Smooth muscle cell (in vitro differentiated cells): ENCODE results near the gene KCNIP3. TPM values are rescaled to one million over a fixed set of nuclear protein-coding genes. Genes with fewer than 3 reads are reported as not detected.

Experiments
- DNase-seq: peaks from one replicate; lab custom pipeline; 2025; ENCODE audit not compliant: unreplicated experiment; lab: John Stamatoyannopoulos, UW
- H2AFZ ChIP-seq: fragments of 200-600 bp; sonication (generic); 2 replicates; pipeline ENCODE4 v1.6.0; 2016; ENCODE audit warnings: antibody characterized with exemption, low read depth, mild to moderate bottlenecking
- H3F3A ChIP-seq: fragments of 200-600 bp; sonication (generic); 2 replicates; pipeline ENCODE4 v1.6.0; 2017; ENCODE audit warnings: antibody characterized with exemption, low read depth
- H3K27ac ChIP-seq: fragments of 200-600 bp; sonication (generic); 2 replicates; pipeline ENCODE4 v1.5.1; 2016; ENCODE audit warnings: low read depth, mild to moderate bottlenecking
- H3K27me3 ChIP-seq: fragments of 200-600 bp; sonication (generic); 2 replicates; pipeline ENCODE4 v1.6.1; 2016; ENCODE audit warnings: low read depth, mild to moderate bottlenecking
- H3K36me3 ChIP-seq: fragments of 200-600 bp; sonication (generic); 2 replicates; pipeline ENCODE4 v1.5.1; 2016; ENCODE audit warnings: low read depth
- H3K4me1 ChIP-seq: fragments of 200-600 bp; sonication (generic); 2 replicates; pipeline ENCODE4 v1.5.1; 2016; ENCODE audit warnings: low read depth
- H3K4me2 ChIP-seq: fragments of 200-600 bp; sonication (generic); 2 replicates; pipeline ENCODE4 v1.6.0; 2016; ENCODE audit warnings: mild to moderate bottlenecking
- H3K4me3 ChIP-seq: fragments of 200-600 bp; sonication (generic); 2 replicates; pipeline ENCODE4 v1.5.1; 2016; ENCODE audit warnings: mild to moderate bottlenecking
- H3K79me2 ChIP-seq: fragments of 200-600 bp; sonication (generic); 2 replicates; pipeline ENCODE4 v1.6.0; 2016; ENCODE audit warnings: low read depth, mild to moderate bottlenecking
- H3K9ac ChIP-seq: fragments of 200-600 bp; sonication (generic); 2 replicates; pipeline ENCODE4 v1.6.0; 2016; ENCODE audit warnings: low read depth
- H3K9me3 ChIP-seq: fragments of 200-600 bp; sonication (generic); replicated peaks from 2 replicates; pipeline ENCODE4 v1.5.1; 2016; ENCODE audit warnings: low read depth
- H4K20me1 ChIP-seq: fragments of 200-600 bp; sonication (generic); 2 replicates; pipeline ENCODE4 v1.6.0; 2016; ENCODE audit warnings: low read depth
- CTCF ChIP-seq: fragments of 200-600 bp; sonication (generic); IDR thresholded peaks from 2 replicates; pipeline ENCODE4 v1.5.1; 2017; ENCODE audit warnings: borderline replicate concordance, mild to moderate bottlenecking, antibody characterized with exemption; ENCODE audit not compliant: insufficient read depth, poor library complexity, severe bottlenecking
- WGBS: methylation state at CpG from one replicate; pipeline ENCODE4 v1.1.7; 2016; ENCODE audit warnings: low lambda C conversion rate; 5-methylcytosine and 5-hydroxymethylcytosine counted together
- polyA plus RNA-seq: library from polyadenylated mRNA; unstranded; fragments of >200 nt; fragmentation: Nextera tagmentation; extraction: Ambion mirVana; gene quantifications from 2 replicates; pipeline ENCODE4 v1.2.1, GENCODE V29; 2016
- total RNA-seq: library from RNA; depleted of rRNA; stranded (reverse); fragments of >200 nt; gene quantifications from 2 replicates; pipeline ENCODE4 v1.2.3, GENCODE V29; 2014

The KCNIP3 gene
- total and polyA plus RNA-seq, 2 experiments from 2014 or later, result 1.1 to 7.6 TPM

GRCh38 chr2:95282458-95282857 is 14.7 kb upstream of the KCNIP3 start:
- Histone ChIP-seq H3K4me2 (no peak overlapping the region), H4K20me1 (no peaks in the 10 kb centered on the region), H3K4me1 (no peaks in the 10 kb centered on the region), H3K4me3 (no peak overlapping the region), H3K79me2 (no peaks in the 10 kb centered on the region), H3F3A (no peaks in the 10 kb centered on the region), H3K36me3 (no peaks in the 10 kb centered on the region), H2AFZ (no peak overlapping the region), H3K9me3 (no peaks in the 10 kb centered on the region), H3K27ac (no peak overlapping the region), H3K27me3 (no peaks in the 10 kb centered on the region), H3K9ac (no peak overlapping the region)
- 61% methylated on average over 3 of the region's 3 CpGs for WGBS
- DNase-seq, result no peak
- TF ChIP-seq CTCF, result no peak

GRCh38 chr2:95283562-95283961 is 13.6 kb upstream of the KCNIP3 start:
- H3K4me1 ChIP-seq, result no peaks in the 10 kb centered on the region
- H3K9ac ChIP-seq, result no peak overlapping the region
- 94% methylated on average over 4 of the region's 4 CpGs for WGBS
- no peaks in the 10 kb centered on the region for H4K20me1 ChIP-seq
- H3K27me3 ChIP-seq, result no peaks in the 10 kb centered on the region
- H3K4me2 ChIP-seq, result no peak overlapping the region
- no peak overlapping the region for H2AFZ ChIP-seq
- H3K27ac ChIP-seq, result no peak overlapping the region
- no peaks in the 10 kb centered on the region for H3K79me2 ChIP-seq
- H3K4me3 ChIP-seq, result no peak overlapping the region
- no peaks in the 10 kb centered on the region for H3K36me3 ChIP-seq
- no peak for DNase-seq
- H3F3A ChIP-seq, result no peaks in the 10 kb centered on the region
- H3K9me3 ChIP-seq, result no peaks in the 10 kb centered on the region
- TF ChIP-seq CTCF, result no peak

- H2AFZ ChIP-seq, result no peak overlapping the region
- H3K4me2 ChIP-seq, result no peak overlapping the region
- no peaks in the 10 kb centered on the region for H3F3A ChIP-seq
- H3K36me3 ChIP-seq, result no peaks in the 10 kb centered on the region
- no peak overlapping the region for H3K27ac ChIP-seq
- H3K27me3 ChIP-seq, result no peaks in the 10 kb centered on the region
- H3K9ac ChIP-seq, result no peak overlapping the region
- no peak for TF ChIP-seq CTCF
- 93% methylated on average over 13 of the region's 13 CpGs for WGBS
- H3K4me1 ChIP-seq, result no peaks in the 10 kb centered on the region
- no peaks in the 10 kb centered on the region for H4K20me1 ChIP-seq
- H3K79me2 ChIP-seq, result no peaks in the 10 kb centered on the region
- H3K9me3 ChIP-seq, result no peaks in the 10 kb centered on the region
- no peak for DNase-seq
- H3K4me3 ChIP-seq, result no peak overlapping the region
These were observed 12.1 kb upstream of the KCNIP3 start for GRCh38 chr2:95284886-95285541.

- no peak overlapping the region for H3K27ac ChIP-seq
- 65% methylated on average over 4 of the region's 4 CpGs for WGBS
- TF ChIP-seq CTCF, result no peak
These were observed 11.6 kb upstream of the KCNIP3 start for GRCh38 chr2:95285542-95285932.

More at GRCh38 chr2:95285542-95285932, 11.6 kb upstream of the KCNIP3 start:
- no peak overlapping the region for H2AFZ ChIP-seq
- H3K36me3 ChIP-seq, result no peaks in the 10 kb centered on the region
- H3K9ac ChIP-seq, result no peak overlapping the region
- no peak overlapping the region for H3K4me3 ChIP-seq
- H4K20me1 ChIP-seq, result no peaks in the 10 kb centered on the region
- peaks cover 2% of the 10 kb centered on the region for H3K9me3 ChIP-seq
- DNase-seq, result no peak
- H3F3A ChIP-seq, result no peaks in the 10 kb centered on the region
- no peaks in the 10 kb centered on the region for H3K27me3 ChIP-seq
- H3K79me2 ChIP-seq, result no peaks in the 10 kb centered on the region
- H3K4me2 ChIP-seq, result no peak overlapping the region
- H3K4me1 ChIP-seq, result no peaks in the 10 kb centered on the region
